GM12874 (cell line): ENCODE results near the gene ADAMTS12.

ENCODE experiments used
- CTCF ChIP-seq: IDR thresholded peaks from 2 replicates; pipeline ENCODE4 v1.5.1; 2011; ENCODE audit warnings: low read depth, mild to moderate bottlenecking, control low read depth, low read length, moderate library complexity; ENCODE audit not compliant: insufficient read depth

The ADAMTS12 gene

DNA sequence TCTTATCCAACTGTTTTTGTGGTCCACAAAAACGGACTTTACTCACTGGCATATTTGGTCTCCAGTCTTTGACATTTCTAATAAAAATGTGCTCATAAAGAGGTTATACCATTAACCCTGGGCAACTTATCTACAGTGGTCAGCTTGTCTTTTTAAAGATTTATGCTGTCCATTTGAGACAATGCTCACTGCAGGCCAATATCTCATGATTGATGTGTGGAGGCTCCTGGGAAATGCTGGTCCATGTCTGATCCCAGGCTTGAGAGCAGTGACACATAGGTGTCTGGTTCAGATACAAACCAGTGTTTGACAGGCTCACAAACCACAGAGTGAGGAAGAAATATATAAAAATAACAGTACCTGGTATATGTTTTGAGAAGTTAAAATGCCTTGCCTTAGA is 270.3 kb downstream of the ADAMTS12 start:
- no peak for TF ChIP-seq CTCF

GRCh38 chr5:33614039-33614438 is 277.8 kb downstream of the ADAMTS12 start:
- no peak for TF ChIP-seq CTCF

DNA sequence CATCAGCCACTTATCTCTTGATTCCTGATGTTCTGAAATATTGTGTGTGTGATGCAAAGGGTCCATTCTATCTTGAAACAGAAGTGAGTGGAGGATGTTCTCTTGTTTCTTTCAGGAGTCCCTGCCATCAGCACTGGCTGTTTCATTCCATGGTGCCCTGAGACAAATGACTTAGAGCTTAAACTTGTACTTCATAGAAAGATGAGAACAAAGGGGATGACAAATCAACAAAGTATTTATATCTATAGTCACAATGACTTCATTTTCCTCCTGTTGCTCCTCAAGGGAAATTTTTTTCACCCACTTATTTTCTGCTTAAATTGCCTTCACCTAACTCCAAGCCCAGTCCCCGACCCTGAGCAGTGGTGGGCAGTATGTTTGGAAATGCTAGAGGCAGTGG is 279.4 kb downstream of the ADAMTS12 start:
- TF ChIP-seq CTCF = no peak

DNA sequence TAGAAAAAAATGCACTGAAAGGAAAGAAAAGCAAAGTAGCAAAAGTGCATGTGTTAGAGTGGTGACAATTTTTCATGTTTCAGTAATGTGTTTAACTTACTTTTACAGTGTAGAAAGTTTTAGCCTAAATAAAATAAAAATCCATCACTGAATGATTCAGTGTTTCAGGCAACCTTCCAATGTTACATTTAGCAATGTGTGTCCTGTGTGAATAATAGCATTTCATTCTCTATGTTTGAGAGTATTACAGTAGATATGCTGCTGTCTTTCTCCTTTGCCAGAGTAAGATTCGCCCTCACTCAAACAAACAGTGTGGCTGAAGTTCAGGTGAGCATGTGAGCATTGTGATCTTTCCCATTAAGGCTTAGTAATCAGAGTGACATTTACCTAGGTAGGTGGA is 279.9 kb downstream of the ADAMTS12 start:
- no peak for TF ChIP-seq CTCF

DNA sequence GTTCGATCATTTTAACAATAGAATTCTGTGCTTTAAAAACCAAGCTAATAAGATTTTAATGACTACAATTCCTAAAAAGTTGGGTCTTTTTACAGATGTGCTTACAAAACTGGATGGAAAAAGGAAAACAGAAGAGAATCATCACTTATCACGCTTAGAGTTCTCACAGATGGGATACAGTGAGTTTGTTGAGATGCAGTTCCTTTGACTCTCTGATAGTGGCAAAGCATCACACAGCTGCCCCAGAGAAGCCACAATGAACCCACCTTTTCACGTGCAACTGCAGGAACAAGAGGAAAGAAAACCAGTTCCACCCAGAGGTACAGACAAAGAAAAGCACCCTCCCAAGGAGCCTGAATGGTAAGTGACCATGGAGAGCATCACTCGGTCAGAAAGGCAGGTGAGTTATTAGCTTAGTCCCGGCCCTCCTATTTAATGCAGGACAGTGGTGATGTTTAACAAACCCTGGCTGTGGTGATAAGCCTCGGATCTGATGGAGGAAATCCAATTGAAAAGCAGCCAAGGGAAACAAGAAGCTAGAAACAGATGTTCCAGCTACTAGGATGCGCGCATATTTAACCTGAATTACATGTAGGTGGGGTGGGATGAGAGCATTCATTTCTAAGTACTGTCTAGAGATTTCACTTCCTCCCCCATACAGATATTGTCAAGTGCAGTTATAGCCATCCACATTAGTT is 283.3 kb downstream of the ADAMTS12 start:
- TF ChIP-seq CTCF = no peak

- TF ChIP-seq CTCF = no peak
Observed at GRCh38 chr5:33604503-33604902, 287.3 kb downstream of the ADAMTS12 start.

DNA sequence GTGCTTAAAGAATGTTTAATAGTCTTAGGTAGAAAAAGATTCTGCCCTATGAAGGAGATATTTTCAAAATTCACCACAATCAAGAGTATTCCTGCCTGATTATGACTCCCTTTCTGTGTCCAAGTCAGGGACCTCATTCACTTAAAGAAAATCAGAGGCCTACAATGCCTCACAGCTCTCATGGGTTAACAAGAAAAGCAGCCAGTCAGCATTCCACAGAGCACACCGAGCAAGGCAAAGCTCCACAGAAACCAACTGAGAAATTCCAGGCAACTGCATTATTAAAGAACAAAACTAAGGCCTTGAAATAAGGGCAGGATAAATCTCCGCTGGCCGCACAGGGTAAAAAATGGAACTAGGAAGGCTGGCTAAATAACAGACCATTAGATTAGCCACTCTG is 289.9 kb downstream of the ADAMTS12 start:
- TF ChIP-seq CTCF = no peak

- no peak for TF ChIP-seq CTCF
Observed at GRCh38 chr5:33595303-33595702, 296.5 kb downstream of the ADAMTS12 start.
